ENCODE results near the gene FHIT.
"Not testable (repeated sequence)": the region's sequence is repeated elsewhere in the genome, so short reads cannot be mapped to it uniquely, and the experiment has no call there.

FHIT gene

DNA sequence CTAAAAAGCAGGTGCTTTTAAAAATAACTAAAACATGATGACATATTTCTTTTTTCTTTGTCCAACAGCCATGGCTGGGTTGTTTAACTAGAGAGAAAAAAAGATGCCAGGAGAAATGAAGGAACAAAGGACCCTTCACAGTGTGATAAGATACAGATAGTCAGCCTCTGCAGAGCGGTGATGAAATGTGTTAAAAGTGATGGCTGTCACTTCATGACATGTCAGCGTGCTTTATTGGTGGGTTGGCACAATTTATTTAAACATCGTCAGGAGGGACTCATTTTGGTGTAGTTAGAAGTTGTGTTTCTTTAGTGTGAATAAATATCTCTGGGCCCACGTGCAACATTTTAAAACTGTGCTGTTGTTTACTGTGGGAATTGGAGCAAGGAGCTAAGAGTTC lies 1314.1 kb downstream of the FHIT start:
- no peak for DNase-seq

DNA sequence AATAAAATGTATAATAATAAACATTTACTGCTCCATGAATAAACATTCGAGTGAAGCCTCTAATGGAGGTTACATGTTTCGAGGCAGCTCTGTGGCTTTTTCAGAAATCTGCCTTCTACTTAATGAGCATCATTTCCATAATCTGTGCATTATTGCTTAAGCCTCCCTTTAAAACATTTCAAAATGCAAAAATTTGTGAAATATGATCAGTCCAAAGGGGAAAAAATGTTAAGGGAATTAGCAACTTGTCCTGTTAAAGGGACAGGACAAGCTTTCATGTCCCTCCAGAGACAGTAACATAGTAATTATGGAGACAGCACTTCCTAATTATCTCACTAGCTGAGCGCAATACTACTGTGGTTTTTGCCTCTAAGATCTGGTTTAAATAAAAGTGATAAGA lies 1314.8 kb downstream of the FHIT start:
- DNase-seq = no peak

DNA sequence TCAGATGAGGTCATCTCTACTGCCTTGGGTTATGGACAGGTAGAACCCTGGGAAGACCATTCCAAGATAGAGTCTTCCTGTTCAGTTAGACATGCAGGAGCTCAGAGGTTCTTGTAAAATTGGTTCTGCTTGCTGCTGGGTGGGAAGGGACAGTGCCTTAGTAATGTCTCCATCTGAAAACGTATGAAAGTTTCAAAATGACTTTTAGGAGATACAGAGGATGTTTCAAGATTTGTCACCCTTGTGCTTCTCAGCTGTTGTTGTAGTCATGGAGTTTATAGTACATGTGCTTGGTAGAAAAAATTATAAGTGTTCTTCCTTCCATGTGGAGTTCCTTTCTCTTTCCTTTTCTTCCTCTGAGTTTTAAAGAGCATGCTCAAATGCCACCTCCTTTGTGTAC lies 1316.2 kb downstream of the FHIT start:
- DNase-seq = no peak

DNA sequence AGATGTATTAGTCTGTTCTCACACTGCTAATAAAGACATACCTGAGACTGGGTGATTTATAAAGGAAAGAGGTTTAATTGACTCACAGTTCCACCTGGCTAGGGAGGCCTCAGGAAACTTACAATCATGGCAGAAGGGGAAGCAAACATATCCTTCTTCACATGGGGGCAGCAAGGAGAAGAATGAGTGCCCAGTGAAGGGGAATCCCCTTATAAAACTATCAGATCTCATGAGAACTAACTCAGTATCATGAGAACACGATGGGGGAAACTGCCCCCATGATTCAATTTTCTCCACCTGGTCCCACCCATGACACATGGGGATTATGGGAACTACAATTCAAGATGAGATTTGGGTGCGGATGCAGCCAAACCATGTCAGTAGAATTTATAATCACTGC lies 1316.7 kb downstream of the FHIT start:
- DNase-seq = not testable (repeated sequence)

DNA sequence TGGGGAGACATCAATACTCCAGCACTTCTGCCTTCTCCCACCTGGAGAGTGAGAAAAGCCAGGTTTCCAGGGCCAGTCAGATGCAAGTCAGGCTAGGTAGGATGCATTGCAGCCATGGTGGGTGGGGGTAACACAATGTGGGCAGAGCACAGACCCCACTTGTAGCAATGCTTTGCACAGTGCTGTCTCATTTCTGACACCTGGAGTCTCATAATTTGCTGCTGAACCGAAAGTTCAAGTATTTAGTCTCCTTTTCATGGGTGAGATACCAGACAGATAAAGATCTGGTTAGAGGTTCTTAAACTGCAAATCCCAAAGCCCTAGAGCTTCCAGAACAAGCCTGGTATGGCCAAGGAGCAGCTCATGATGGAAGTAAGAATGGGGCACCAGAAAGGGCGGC lies 1321.1 kb downstream of the FHIT start:
- no peak for DNase-seq

DNA sequence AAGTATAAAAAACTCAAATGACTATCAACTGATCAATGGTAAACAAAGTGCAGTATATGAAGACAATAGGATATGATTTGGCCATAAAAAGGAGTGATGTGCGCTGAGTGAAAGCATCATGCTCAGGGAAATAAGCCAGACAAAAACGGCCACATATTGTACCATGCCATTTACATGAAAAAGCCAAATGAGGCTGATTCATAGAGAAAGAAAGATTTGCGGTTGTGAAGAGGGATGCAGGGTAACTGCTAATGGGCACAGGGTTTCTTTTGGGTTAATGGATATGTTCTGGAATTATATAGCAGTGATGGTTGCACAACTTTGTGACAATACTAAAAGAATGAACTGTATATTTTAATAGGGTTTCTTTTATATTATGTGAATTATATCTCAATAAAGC lies 1324.2 kb downstream of the FHIT start:
- no peak for DNase-seq

DNA sequence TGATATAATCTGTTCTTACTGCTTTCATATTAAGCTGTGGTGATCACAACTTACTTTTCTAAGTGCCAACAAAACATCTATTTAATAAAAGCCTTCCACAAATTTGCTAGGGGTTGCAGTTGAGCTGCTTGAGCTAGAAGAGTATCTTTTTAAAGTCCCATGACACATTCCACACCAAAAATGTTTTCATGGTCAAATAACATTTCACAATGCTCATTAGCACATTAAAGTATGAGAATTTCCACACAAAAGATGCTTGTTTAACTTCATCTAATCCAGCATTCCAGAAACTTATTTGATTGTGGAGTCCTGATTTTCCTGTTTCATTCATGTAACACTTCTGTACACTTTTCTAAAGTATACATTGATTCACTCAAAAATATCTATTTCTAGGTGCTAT lies 1325.3 kb downstream of the FHIT start:
- DNase-seq = no peak

DNA sequence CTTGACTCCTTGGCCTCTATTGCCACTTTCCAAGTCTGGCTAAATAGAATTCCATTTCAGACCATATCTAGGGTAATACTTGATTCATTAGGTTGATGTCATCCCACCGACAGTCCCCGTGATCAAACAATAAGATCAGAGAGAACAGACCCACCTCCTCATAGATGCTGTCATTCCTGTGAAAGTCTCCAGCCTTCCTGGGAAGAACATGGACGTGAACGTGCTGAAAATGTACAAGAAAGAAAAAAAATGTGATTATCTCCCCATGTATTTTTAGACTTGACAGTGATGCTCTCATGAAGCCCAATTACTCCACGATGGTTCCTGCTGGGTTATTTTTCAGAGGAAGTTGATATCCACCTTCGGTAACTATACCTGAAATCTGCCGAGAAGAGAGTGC lies 1329.1 kb downstream of the FHIT start:
- DNase-seq = no peak

DNA sequence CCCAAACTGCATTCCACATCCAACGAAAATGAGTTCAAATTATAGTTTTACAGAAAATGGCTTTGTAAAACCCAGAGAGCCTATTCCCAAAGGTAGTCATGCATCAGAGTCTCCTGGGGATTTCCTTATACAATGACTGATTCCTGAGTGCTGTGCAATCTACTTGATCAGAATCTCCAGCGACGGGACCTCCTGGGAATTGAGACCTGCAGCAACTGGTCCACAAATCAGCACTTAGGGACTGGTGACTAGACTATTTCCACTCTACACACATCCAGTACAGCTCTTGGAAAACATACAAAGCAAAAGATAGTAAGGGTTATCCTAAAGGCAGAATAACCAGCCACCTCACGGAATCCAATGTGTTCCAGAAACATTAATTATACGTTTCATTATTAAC lies 1330.4 kb downstream of the FHIT start:
- DNase-seq = no peak

DNA sequence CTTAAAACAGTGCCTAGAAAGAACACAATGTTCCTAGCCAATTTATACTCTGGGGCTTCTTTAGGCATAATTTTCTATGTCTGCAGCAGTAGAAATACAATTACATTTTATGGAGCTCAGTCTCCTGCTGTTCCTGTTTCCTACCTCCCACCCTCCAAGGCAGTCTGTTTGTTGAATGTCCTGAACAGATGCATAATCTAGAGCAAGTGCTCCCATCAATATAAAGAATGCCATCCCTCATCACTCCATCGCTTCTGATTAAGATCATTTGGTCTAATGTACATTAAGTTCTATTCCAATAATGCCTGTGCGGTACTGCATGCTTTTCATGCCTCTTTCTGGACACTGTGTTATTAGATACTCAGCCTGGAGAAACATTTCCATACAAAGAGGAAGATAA lies 1331.7 kb downstream of the FHIT start:
- DNase-seq = no peak

DNA sequence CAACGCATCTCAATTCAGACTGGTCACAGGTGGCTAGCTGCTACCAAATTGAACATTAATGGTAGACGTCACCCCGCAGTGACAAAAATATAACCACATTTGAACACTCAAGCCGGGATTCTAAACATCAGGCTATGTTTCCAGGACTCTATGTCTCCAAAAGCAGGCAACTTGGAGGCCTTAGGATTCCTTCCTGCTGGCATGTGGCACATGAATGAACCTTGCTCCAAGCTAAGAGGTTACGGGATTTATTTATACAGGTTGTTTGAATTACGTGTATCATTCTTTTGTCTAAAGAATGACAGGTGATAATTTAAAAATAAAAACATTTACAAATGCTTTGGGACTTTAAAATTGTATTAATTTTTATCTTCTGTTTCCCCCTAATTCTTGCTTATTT lies 1337.0 kb downstream of the FHIT start:
- no peak for DNase-seq

DNA sequence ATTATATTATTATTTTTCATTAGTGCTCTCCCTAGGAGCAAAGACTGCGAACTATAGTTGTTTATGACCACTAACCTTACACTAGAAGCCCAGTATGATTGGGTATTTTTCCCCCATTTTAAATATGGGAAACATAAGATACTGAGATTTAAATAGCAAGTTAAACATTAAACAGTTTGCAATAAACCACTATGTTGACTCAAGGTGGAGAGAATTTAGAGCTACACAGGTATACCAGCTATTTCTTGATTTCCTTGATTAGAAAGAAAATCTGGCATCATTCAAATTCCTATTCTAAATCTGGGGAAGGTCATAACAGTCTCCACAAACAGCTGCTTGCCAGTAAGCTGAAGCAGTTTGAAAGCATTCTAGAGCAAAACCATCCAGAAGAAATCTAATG lies 1337.6 kb downstream of the FHIT start:
- DNase-seq = no peak

DNA sequence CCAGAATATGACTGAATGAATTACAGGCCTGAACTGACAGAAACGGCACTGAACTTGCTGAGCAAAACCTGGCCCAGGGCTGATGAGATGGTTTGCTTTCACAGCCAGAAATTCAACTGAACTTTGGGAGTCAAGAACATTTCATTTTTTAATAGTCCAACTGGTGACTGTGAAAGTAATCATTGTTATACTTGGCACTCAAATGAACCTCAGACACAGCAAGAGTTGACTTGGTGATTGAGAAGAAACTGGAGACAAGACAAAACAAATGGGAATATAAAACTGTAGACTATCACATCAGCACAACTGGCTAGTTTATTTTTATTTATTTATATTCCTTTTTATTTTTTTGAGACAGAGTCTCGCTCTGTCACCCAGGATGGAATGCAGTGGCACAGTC lies 1342.6 kb downstream of the FHIT start:
- no peak for DNase-seq

DNA sequence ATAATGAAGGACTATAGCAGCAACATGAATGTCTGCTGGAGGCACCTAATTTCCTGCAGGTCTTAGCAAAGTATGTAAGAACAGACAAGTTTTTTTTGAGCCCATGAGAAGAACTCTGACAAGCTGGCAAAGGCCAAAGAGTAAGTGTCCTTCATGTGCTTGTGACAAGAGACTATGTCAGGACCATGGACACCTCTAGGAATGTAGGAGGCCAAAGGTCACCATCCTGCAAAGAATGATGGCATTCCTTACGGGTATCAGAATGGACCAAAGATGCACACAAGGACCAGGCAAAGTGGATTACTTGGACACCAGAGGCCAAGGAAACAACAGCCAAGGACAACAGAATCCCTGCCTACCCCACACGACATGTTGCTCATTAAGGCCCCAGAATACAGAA lies 1343.0 kb downstream of the FHIT start:
- no peak for DNase-seq

DNA sequence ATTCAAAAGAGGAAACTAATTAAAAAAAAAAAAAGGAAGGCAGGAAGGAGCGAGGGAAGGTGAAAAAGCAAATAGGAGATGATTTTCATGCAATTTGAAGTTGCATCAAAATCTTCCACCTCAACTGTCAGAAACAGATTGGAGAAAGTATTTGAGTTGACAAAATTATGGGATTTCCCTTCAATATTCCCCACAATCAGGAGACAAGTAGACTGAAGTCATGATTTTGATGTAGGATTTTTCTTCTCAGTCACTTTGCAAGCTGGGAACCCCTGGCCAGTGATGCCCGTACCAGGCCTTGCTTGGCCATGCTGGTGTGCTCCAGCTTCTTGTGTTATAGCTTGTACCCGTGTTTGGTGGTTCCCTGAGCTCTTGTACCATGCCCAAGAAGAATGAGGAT lies 1347.0 kb downstream of the FHIT start:
- DNase-seq = no peak

DNA sequence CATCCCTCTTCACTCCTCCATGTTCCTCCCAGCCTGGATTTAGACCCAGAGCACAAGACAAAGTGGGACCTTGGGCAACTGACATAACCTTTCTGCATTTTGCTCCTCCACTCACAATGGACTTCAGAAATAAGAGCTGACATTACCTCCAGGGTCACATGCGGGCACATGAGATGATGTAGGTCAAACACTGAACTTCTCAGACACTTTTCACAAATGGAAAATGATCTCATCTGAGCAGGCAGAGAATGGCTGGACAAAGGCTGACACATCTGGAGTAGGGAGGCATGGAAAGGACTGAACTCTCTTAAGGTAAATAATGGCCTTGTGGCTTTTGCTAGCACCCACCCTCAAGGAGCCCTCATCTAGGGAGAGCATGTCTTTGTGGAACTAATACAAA lies 1352.2 kb downstream of the FHIT start:
- DNase-seq = no peak

DNA sequence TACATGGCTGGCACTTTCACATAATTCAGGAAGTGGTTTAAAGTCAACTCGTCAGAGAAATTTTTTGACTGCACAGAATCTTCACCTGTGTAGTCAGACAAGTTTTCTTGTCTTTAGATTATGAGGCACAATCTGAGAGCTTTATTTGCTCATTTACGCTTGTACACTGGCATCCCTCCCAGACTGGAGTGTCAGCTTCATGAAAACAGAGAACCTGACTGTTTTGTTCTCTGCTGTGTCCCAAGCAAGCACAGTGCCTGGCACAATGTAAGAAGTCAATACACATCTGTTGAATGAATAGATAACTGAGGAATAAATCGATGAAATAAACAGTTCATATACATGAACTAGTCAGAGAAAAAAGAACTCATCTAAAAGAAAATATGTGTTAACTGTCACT lies 1355.3 kb downstream of the FHIT start:
- no peak for DNase-seq

DNA sequence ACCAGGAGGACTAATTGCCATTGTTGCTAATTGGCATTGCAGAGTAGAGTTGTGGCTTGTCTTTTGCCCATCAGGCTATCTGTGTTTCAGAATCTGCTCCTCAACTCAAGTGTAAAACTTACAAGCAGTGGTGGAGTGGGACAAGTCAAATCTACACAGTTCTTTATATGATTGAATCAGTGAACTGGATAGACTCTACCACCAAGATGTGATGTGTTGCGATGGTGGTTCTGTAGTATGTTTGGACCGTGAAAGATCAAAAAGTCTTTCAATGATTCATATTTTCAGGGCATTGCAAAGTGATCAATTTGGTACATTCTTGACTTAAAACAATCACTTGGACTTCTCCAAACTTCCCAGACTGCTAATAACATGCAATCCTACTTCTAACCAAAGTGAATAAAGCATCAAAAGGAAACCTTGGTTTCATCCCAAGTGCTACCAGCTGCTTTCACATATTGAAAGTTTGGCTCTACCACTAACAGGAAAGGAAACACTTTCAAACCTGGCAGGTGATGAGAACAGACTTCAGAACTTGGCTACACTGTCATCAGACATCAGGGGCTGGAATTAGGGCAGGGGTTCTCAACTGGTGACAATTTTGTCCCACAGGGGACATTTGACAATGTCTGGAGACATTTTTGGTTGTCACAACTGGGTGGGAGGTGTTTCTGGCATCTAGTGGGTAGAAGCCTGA lies 1356.7 kb downstream of the FHIT start:
- DNase-seq = no peak

DNA sequence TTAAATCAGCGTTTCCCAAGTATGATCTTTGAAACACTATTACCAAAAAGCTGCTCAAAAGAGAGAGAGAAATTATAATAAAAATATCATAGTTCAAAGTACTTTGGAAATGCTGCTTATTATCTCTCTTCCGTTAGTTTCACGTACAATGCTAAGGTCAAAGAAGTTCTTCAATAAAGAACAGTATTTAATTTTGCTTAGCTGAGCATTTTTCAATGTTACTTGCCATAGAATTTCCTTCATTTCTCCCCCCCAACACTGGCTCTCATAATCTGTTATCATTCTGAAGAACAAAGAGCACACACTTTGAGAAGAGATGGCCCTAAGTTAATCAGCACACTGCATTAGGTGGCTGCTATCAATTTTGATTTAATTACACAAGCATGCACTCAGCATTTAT lies 1360.6 kb downstream of the FHIT start:
- DNase-seq = no peak

DNA sequence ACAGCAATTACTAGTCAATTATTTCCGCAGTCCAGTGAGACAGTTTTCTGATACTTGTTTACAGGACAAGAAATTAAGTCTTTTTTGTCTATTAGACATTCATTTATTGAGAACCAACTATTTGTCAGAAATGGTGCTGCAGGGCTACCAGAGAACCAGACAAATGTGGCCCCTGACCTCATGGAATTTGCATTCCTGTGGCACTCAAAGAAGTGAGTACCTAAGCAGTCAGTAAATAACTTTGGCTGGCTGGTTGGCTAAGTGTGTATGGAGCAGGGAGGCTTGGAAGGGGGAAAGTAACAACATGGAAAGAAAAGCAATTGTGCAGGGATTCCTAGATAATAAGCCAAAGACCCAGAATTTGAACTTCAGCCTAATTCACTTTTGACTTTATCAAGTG lies 1364.5 kb downstream of the FHIT start:
- DNase-seq = no peak

DNA sequence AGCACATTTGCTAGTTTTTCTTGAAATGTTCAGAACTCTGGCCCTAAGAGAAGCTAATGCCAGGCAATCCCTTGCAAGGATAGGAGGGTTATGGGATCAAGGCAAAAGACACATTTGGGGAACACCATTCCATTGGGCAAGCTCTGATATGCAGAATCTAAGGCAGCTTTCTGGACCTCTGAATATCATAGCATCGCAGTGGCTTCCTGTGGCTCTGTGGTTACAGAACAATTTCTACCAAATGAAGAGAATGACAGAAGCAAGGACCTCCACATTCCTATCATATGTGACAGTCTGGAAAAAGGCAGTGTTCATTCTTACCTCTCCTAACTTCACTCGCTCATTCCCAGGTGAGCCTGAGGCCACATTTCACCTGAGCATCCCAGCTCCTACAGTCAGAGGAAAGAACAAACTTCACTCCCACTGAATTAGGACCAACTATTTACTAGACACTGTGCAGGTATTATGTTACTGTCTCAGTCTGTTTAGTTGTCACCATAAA lies 1365.3 kb downstream of the FHIT start:
- DNase-seq = no peak

DNA sequence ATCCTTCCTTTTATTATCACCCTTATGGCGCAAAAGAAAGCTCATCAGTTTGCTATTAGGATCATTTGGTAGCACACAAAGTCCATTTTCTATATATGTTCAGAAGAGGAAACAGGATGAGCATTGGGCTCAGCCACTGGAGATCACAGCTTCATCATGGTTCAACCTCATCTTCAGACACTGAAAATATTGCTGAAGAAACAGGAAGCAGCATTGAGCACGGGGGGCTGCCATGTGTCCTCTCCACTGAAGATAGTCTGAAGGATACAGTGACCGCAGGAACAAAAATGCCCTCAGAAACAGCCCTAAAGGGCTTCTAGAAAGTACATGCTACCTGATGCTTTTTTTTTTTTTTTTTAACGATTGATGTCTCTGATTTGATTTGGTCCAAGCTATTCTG lies 1366.2 kb downstream of the FHIT start:
- DNase-seq = no peak

DNA sequence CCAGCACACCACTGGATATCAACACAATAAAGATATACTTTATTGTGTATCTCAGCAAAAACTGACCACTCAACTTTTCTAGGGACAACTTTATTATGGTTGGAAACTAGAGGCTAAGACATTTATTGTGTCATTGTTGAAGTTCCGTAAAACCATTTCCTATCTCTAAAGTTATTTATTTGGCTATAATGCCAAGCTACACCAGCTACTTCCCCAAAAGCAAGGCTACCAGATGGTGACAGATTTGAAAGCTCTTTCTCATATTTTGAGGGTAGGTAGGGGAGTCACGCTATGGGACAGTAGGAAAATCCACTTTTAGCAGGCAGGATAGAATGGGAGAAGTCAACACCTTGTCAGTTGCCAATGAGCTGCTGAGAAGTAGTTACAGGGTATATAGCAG lies 1366.8 kb downstream of the FHIT start:
- no peak for DNase-seq

DNA sequence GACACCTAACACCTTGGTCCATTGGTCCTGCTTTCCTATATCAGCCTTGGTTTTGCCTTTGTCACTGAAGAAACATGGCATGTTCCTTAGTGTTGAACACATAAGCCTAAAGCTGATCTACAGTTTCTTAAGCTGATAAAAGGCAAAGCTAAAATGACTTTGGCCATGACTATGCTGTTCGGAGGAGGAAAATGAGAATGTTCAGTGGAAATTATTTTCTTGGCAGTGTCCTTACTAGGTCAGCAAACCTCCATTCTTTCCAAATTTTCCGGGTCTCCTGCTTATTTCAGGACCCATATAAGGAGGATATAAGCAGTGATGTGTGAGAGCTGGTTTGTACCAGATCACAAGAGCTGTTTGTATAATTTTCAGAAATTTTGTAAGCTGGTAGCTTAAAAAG lies 1368.5 kb downstream of the FHIT start:
- no peak for DNase-seq

DNA sequence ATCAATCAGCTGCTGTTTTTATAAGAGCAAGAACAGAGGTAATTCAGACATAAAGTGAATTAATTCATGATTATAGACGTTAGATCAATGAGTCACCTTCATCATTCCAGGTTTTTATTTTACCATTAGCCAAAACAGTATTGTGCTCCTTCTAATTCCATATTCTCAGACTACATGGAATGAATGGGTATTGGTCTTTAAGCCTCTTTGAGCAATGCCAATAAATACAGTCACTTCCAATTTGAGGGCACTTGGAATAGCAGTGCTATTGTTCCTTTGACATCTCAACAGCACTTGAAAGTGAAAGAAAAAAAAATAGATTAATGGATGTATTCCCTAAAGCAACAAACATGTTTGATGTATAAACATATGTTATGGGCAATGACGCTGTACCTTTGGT lies 1370.5 kb downstream of the FHIT start:
- no peak for DNase-seq

All from EL (cell line).